IPS-11a (cell line): Measurements from ENCODE around the gene ADPRS.

Experiments used
- H3K4me3 ChIP-seq: one replicate; pipeline ENCODE4 v1.5.1; 2013; ENCODE audit warnings: low read depth, low read length, control low read depth

ADPRS gene

DNA sequence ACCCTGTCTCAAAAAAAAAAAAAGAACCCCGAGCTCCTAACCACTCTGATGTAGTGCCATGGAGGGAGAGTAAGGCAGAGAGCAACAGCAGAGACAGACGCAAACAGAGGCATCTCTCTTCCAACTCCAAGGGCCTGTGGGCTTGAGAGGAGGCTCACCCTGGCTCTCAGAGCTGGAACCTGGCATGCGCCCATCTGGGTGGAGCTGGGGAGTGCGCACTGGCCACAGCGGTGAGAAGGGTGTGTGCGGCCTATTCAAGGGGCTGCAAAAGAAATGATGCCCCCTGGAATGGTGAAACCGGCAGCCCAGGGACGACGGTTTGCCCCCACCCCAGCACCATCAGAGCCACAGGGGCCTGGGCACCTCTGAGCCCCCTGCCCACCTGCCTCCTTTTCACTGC lies 18.7 kb downstream of the ADPRS start:
- H3K4me3 ChIP-seq = no peak overlapping the region

DNA sequence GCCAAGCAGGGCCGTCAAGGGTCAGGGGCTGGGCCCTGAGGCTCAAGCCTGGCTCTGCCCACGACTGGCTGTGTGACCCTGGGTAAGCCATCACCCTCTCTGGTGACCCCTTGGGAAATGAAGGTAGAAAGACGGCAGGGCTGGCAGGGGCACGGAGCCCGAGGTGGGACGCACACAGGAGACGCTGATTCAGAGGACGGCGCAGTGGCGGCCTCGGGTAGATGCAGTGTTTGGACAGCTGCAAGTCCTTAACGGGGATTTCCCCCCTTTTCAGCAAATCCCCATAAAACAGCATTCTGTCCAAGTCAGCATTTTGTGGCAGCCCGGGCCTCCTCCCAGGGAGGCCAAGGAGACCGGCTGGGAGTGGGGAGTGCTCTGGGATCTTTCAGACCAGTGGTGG lies 19.6 kb downstream of the ADPRS start:
- no peak overlapping the region for H3K4me3 ChIP-seq

DNA sequence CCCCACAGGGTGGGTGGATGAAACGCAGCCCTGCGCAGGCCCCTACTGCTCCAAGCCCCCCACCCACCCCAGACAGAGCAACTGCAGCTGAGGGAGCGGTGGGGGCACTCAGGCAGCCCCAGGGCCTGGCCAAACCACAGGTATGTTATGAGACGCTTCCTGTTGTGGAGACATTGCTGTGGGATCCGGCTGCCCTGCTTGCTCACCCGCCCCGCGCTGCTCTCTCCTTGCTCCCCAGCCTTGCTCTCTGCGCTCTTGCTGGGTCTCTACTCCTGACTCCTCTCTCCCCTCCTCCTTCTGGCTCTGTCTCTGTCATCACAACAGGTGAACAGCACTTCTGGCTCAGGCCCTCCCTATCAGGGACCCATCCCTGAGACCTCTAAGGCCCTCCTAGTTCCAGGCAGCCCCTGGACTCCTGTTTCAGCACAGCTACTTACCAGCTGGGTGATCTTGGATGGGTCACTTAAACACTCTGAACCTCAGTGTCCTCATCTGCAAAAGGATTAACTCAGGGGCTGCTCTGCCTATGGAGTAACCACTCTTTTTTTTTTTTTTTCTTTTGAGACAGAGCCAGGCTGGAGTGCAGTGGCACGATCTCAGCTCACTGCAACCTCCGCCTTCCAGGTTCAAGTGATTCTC lies 20.5 kb downstream of the ADPRS start:
- H3K4me3 ChIP-seq = no peak overlapping the region

DNA sequence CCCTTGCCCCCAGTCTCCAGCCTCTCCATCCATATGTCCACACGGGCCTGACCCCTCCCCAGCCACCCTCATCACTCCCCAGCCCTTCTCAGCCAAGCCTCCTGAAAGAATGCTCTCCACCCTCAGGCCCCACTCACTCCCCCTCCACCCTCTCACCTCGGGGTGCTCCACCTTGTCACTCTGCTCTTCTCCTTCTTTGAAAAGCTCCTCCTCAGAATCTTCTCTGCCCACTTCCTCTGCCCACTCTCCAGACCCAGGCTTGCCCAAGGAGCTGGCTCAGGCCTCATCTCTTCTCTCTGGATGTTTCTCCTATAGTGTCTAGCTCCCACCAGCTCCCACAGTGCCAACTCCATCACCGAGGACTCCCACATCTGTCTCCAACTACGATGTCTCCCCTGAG lies 22.5 kb downstream of the ADPRS start:
- no peak overlapping the region for H3K4me3 ChIP-seq

DNA sequence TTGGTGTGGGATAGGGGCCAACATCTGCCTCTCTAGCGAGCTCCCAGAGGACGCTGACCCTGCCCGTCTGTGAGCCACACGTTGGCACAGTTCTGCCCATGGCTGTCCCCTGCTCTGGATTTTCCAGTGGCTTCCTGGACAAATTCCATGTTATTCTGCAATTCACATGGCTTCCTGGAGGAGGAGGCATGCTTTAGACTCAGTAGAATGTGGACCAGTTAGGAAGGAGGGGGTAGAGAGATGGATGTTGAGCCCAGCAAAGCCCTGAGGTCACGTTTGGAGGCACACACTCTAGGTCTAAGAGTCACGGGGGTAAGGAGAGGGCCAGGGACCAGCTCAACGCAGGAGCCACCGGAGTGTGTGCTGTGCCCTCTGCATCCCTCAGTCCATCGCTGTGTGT lies 24.1 kb downstream of the ADPRS start:
- H3K4me3 ChIP-seq = no peak overlapping the region

DNA sequence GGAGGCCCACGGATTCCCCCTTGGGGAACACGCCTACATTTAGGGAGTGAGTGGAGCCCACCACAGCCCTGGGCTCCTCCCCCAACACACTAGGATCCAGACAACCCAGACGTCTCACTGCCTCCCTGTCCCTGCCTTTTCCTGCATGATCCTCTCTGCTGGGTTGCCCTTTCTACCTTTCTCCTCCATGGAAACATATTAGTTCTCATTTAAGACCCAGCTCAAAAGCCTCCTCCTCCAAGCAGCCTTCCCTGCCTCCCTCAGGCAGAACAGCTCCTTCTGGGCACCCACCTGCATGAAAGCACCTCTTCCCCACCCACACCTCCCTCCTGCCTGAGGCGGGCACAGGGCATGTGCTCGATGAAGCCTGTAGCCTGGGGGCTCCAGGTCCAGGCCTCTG lies 25.7 kb downstream of the ADPRS start:
- no peak overlapping the region for H3K4me3 ChIP-seq

DNA sequence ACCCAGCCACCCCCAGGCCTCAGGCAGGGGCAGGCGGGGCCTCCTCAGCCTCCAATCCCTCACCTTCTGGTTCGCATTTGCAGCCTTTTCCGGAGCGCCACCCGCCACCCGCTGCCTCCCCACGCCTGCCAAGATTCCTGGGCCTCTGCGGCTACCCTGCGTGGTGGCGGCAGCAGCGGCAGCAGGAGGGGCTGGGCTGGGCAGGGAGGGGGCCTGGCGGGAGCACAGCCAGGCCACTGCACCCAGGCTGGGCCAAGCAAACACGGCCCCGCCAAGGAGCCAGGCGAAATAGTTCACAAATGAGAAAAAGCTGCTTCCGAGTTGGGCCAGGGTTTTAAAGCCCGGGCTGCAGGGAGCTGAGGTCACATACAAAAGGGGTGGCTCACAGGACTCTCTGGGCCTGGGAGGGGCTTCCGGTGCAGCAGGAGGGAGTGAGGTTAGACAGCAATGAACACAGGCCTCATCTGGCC lies 26.5 kb downstream of the ADPRS start:
- no peak overlapping the region for H3K4me3 ChIP-seq

DNA sequence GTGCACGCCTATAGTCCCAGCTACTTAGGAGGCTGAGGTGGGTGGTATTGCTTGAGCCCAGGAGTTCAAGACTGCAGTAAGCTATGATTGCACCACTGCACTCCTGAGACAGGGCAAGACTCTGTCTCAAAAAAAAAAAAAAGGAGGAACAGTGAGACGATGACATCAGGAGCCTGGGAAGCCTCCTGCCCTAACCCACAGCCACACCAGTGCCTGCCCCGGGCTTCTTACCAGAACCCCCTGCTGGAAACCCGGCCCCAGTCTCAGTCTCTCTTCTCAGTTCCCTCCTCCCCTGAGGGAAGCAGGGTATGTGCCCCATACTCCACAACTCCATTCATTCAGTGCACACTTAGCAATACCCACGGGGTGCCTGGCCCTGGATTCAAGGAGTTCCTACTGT lies 27.2 kb downstream of the ADPRS start:
- H3K4me3 ChIP-seq = no peak overlapping the region

DNA sequence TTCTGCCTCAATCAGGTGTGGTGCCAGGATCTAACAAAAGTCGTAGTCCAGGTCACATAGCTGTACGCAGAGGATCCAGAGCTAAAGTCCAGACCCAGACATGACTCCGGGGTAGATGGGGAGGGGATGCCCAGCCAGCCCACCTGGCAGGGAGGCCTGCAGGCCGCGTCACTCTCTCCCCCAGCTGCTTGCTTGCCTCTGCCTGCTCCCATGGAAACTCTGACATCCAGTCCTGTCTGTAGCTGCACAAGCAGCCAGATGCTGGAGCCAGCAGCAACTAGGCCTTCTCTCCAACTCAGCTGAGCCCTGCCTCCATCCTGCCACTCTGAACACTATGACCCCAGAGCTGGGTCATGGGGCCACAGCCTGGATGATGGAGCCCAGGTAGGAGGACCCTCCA lies 28.2 kb downstream of the ADPRS start:
- H3K4me3 ChIP-seq = no peak overlapping the region

DNA sequence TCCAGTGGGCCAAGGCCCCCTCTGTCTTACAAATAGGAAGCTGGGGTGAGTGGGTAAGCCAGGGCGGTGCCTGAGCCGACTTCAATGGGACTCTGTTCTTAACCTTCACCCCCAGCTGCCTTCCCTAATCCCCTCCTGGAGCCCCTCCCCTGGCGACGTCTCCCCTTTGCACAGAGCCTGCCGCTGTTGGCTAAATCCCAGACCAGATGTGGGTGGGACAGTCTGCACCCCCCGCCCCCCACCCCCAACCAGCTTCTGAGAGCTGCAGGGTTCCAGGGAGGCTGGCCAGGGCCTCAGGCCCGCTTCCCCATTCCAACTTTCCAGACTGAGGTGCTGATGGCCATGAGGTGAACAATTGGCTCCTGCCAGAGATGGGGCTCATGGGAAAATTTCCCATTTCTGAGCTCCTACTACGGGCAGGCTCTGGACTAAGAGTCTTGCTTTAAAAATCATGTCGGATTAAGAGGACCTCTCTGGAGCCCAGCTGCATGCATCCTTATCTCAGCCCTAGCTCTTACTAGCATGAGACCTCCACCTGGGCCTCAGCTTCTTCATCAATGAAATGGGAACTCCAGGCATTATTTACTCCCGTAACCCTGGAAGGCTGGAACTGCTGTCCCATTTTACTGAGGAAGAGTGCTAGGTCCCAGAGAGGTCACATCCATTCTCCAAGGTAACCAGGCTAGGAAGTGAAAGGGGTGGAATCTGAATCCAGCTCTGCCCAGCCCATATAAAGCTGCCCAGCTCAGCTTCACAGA lies 29.9 kb downstream of the ADPRS start:
- no peak overlapping the region for H3K4me3 ChIP-seq

DNA sequence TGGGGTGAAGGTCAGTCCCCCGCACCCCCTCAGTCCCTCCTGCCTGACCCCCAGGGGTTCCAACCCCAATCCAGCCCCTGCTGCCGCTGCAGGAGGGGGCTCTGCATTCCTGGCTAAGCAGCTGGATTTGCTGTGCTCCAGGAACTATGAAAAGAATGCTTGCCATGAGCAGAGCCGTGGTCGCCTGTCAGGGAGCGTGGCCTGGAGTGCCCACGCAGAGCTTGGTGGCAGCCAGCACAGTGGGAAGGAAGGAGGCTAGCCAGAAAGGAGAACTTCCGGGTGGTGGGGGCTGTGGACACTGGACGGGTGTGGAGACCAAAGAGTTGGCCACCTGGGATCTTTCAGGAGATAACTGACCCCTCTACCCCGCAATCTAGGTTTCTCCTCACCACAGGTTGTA lies 30.8 kb downstream of the ADPRS start:
- H3K4me3 ChIP-seq = no peak overlapping the region

DNA sequence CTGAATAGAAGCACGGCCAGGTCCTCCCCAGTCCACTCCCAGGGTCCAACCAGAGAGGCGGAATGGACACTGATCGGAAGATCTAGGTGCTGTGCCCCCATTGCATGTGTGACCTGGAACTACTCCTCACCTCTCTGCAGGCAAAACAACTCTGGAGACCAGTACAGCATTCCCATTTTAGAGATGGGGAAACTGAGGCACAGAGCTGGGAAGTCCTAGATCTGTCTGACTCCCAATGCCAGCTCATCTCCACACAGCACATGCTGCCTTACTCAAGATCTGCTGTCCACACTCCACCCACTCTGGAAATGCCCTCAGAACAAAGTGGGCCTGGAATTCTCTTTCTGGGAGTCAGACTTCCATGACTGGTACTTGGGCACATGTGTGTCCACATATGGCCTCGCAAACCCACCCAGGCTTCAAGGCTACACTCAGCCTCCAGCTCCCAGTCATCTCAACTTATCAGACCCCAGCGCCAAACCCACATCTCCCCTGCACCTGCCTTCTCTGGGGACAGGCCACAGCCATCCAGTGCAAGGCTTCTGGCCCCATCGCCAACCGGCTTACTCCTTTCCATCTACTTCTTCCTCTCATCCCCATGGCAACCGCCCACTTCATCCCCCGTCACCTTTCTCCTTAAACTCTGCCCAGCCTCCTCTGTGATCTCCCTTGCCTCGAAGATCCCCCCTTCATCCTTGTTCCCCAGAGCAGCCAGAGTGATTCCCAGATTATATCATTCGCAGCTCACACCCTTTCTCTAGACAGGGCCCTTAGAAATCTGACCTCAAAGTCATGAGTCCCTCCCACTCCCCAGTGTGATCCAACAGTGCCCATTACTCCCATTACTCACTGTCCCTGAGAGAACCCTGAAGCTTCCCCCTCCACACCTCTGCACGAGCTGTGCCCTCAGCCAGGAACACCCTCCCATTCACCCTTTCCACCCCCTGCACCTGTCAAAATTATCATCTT lies 33.7 kb downstream of the ADPRS start:
- H3K4me3 ChIP-seq = no peak overlapping the region

DNA sequence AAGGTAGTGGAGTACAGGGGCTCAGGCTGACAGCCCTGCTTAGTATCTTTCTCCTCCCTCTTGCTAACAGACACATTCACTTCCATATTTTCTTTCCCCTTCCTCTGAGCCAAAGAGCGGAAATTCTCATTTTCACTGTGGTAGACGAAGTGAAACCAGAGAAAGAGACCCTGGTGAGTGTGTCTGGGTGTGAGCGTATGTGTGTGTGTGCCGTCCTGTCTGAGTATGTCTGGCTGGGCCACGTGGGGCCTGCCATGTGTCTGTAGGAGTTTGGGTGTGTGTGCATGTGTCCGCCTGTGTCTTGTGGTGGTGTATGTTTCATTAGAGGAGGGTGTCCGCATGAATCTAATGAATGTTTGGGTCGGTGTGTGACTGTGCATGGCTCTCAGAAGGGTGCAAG lies 34.7 kb downstream of the ADPRS start:
- no peak overlapping the region for H3K4me3 ChIP-seq

DNA sequence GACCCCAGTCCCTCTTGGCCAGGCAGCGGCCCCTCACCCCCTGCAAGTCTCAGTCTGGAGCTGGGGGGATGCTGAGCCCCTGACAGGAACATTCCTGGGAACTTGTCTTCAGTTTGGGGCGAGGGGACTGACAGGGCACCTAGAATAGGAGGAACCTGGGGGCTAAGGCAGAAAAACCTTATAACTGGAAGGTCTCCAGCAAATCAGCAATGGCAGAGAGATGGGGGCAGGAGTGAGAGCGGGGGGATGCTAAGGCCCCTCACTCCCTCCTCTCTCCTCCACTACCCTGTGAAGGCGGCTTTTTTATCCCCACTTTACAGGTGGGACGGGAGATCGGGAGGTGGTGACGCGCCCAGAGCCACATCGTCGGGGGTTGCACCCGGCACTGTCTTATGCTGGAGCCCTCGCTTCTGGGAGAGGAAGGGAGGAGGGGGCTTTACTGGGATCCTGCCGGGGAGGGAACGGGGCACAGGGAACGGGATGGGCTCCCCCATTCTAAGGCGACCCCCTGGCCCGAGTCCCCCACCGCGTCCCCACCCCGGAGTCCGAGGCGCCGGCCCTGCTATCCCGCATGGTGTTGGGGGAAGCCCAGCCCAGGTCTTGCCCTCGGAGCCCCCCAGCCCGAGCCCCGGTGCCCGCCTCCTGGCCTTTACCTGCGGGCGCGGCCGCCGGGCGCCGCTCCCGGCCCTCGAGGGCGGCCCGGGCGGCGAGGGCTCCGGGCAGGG lies 35.9 kb downstream of the ADPRS start:
- H3K4me3 ChIP-seq = peak overlapping the region; percentile 21

DNA sequence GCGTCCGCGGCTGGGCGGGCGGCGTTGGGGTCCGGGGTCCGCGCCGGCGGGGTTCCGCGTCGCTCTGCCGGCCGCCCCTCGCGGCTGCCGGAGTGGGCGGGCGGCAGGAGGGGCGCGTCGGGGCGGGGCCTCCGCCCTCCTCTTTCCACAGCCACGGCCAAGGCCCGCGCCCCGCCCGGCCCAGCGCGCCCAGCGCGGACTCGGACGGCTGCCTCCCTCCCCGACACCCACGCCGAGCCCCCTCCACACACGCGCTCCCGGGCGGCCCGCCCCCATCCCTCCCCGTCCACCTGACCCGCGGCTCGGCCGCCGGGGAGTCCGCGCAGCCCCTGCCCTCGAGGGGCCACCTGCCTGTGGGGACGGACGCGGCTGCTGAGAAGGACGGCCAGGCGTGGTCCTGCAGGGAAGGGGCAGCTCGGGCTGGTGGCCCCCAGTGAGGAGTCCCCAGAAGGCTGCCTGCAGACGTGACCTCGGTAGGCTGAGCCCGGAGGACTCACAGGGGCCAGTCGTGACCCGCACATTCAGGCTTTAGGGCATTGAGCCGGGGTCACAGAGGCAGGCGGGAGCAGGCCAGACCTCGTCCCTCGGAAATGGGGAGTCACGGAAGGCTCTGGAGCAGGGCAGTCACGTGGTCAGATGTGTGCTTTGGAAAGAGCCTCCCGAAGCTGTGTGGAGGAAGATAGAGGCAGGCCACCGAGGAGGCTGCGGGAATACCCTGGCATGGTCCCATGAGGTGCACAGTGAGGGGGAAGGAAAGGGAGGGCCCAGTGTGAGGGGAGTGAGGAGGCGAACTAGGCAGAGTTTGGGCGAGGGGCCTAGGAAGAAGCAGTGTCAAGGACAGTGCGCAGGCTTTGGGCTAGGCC lies 36.7 kb downstream of the ADPRS start, which contains the start of gene COL8A2:
Gene COL8A2, minus strand, starts transcription at position 94 of the 863 bp plus-strand sequence. CDS start 24,980 bp downstream, outside the sequence.
- H3K4me3 ChIP-seq = peak within 1 kb of the TSS; percentile 21

DNA sequence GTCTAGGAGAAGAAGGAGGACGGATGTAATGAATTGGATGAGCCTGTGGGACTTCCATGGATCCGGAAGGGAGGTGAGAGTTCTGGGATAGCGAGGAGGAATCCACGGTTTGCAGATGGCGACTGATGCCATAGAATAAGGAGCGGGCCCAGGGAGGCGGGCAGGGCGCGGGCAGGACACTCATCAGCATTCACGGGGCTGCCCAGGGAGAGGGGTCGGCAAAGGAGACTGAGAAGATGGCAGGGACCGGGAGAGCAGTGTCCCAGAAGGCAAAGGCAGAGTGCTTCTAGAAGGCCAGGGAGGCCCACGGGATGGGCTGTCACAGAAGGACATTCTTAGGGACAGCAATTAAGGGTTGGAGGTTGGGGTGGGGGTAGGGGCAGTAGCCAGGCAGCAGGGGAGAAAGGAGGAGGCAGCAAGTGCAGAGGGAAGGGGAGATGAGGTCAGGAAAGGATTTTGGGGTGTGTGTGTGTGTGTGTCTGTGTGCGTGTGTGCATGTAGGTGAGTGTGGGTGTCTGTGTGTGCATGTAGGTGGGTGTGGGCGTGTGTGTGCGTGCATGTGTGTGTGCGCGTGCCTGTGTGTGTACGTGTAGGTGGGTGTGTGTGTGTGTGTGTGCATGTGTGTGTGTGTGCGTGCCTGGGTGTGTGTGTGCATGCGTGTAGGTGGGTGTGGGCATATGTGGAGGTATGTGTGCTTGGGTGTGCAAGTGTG lies 37.5 kb downstream of the ADPRS start:
- H3K4me3 ChIP-seq = no peak overlapping the region

DNA sequence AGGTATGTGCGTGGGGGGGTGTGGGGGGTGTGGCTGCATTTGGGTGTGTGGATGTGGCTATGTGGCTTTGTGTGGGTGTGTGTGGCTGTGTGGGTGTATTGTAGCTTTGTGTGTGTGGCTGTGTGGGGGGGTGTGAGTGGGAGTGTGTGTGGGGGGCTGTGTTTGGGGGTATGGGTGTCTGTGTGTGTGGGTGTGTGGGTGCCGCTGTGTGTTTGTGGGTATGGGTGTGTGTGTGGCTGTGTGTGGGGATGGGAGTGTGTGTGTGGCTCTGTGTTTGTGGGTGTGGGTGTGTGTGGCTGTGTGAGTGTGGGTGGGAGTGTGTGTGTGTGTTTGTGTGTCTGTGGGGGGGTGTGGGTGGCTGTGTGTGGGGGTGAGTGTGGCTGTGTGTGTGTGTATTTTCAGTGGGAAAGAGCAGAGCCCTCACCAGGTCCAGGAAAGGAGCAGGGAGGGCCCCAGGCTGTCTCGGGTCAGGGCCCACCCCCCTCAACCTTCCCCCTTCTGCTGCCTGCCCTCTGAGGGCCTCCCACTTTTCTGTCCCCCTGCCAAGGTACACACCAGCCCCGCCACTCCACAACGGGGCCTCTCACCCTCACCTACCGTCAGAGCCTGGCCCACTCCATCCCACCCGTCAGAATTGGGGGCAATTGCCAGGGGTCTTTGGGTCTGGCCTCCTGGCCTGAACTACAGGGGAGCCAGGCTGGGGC lies 38.3 kb downstream of the ADPRS start:
- no peak overlapping the region for H3K4me3 ChIP-seq

DNA sequence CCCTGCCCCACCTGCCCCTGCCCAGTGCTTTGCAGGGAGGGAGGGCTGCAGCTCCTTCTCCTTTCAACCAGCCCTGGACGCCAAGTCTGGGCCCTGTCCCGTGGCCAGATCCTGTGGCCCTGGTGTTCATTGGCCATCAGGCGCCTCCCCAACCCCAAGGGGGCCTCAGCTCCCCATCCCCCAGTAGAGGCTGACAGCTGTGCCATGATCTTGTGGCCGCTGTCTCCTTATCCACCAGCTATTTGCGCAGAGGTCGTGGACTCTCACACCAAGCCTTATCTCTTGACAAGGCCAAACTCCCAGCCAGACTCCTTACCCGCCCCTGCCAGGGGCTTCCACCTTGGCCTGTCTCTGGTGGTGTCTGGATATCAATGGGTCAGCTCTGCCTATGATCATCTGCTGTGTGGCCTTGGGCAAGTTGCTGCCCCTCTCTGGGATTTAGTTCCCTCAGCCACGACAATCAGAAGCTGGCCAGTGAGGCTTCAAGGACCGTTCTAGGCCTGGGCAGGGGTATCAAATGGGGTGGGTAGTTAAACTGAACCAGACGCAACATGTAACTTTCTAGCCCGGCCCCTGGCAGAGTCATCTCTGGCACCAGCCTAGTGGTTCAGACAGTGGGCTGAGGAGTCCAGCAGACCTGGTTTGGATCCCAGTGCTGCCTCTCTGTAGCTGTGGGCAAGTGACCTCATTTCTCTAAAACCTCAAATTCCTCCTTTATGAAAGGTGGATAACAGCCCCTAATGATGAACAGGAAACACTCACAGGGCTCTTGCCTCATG lies 39.6 kb downstream of the ADPRS start:
- no peak overlapping the region for H3K4me3 ChIP-seq
